K562 (cell line): ENCODE results near the gene CNRIP1. TPM values are rescaled to one million over a fixed set of nuclear protein-coding genes. Genes with fewer than 3 reads are reported as not detected.

ENCODE experiments used
- ATAC-seq: fragments of 200-7000 bp; cut with Tn5 transposase; 3 replicates; pipeline ENCODE4 v1.9.1; 2020; ENCODE audit warnings: moderate library complexity
- BruUV-seq: library from RNA; stranded (reverse); fragments of 400-500 nt; replicated peaks from 2 replicates; lab custom pipeline; 2021; lab: Mats Ljungman, UMichigan
- CTCF ChIA-PET: fragments of 300-600 bp; formaldehyde crosslinking; extraction: SDS; loops from one replicate; lab custom pipeline; 2021; ENCODE audit warnings: low intra/inter-chr PET ratio; lab: Yijun Ruan, JAX
- POLR2A ChIA-PET: fragments of 300-600, 350-650 bp; sonication (Branson Sonifier 250); formaldehyde crosslinking; extraction: SDS; loops from one replicate; lab custom pipeline; 2021; ENCODE audit warnings: antibody characterized with exemption, inconsistent platforms; lab: Yijun Ruan, JAX
- DNase-seq, 4 experiments: peaks; one replicate each; pipeline versions ENCODE4 v3.0.0 to v3.0.0-alpha.2; 2011 to 2018; ENCODE audit warnings: low spot score in 3 of 4, mixed read lengths in 3 of 4; ENCODE audit errors: extremely low read depth in 1 of 4
- FAIRE-seq: peaks from 2 replicates; lab custom pipeline; 2011; peaks lifted over from hg19 to GRCh38; lab: Jason Lieb, UNC
- H2AFZ ChIP-seq: 2 replicates; pipeline ENCODE4 v1.6.0; 2011; ENCODE audit warnings: low read depth, low read length, control low read depth, inconsistent platforms
- H3K27ac ChIP-seq: fragments of 200-600 bp; 3 replicates; pipeline ENCODE4 v1.8.0; 2011; ENCODE audit warnings: low read depth, mild to moderate bottlenecking, control low read depth, inconsistent platforms, low read length, moderate library complexity, mixed read lengths; ENCODE audit errors: extremely low read depth
- H3K27me3 ChIP-seq, 2 experiments: fragments of 300-600 bp in 1 of 2; 2 replicates in 1 of 2; 3 replicates in 1 of 2; pipeline versions ENCODE4 v1.6.0 to v1.8.0; 2011; ENCODE audit warnings: inconsistent platforms in 2 of 2, low read length in 2 of 2, mild to moderate bottlenecking in 1 of 2, mixed read lengths in 1 of 2, moderate library complexity in 1 of 2; ENCODE audit not compliant: control insufficient read depth in 2 of 2, insufficient read depth in 2 of 2
- H3K36me3 ChIP-seq: fragments of 300-600 bp; 3 replicates; pipeline ENCODE4 v1.8.0; 2011; ENCODE audit warnings: mild to moderate bottlenecking, low read length, inconsistent platforms; ENCODE audit not compliant: control insufficient read depth, insufficient read depth
- H3K4me1 ChIP-seq, 2 experiments: fragments of 200-600 bp in 1 of 2; replicated peaks in 1 of 2; 2 replicates in 1 of 2; 3 replicates in 1 of 2; pipeline versions ENCODE4 v1.5.1 to v1.8.0; 2011; ENCODE audit warnings: inconsistent platforms in 2 of 2, low read length in 2 of 2, mild to moderate bottlenecking in 1 of 2, mixed read lengths in 1 of 2, moderate library complexity in 1 of 2; ENCODE audit not compliant: control insufficient read depth in 2 of 2, insufficient read depth in 2 of 2
- H3K4me2 ChIP-seq: 2 replicates; pipeline ENCODE4 v1.6.1; 2011; ENCODE audit warnings: low read length, control low read depth, inconsistent platforms, mixed read lengths; ENCODE audit not compliant: insufficient read depth
- H3K4me3 ChIP-seq: fragments of 200-600 bp; sonication (generic), shearing (Covaris generic); 2 replicates; pipeline ENCODE4 v1.5.1; 2016; ENCODE audit warnings: control low read depth, inconsistent platforms
- H3K79me2 ChIP-seq: fragments of 200-600 bp; 3 replicates; pipeline ENCODE4 v1.8.0; 2011; ENCODE audit warnings: low read length, inconsistent platforms; ENCODE audit not compliant: control insufficient read depth, insufficient read depth
- H3K9ac ChIP-seq, 2 experiments: 2 replicates each; pipeline versions ENCODE4 v1.6.0 to v1.6.1; 2011; ENCODE audit warnings: low read depth in 2 of 2, low read length in 2 of 2, control low read depth in 1 of 2, inconsistent platforms in 1 of 2, mild to moderate bottlenecking in 1 of 2, mixed read lengths in 1 of 2; ENCODE audit not compliant: insufficient read depth in 1 of 2
- H3K9me1 ChIP-seq: one replicate; pipeline ENCODE4 v1.6.0; 2011; ENCODE audit warnings: inconsistent platforms, mild to moderate bottlenecking, low read length, moderate library complexity; ENCODE audit not compliant: control insufficient read depth, insufficient read depth
- H3K9me3 ChIP-seq: replicated peaks from 2 replicates; pipeline ENCODE4 v1.5.1; 2011; ENCODE audit warnings: low read depth, low read length, inconsistent platforms; ENCODE audit not compliant: control insufficient read depth, insufficient read depth
- H4K20me1 ChIP-seq: replicated peaks from 2 replicates; pipeline ENCODE4 v1.6.1; 2011; ENCODE audit warnings: low read length, inconsistent platforms, mixed read lengths; ENCODE audit not compliant: control insufficient read depth, insufficient read depth
- C11orf30 ChIP-seq: fragments of 450-650 bp; IDR thresholded peaks from 2 replicates; pipeline ENCODE4 v1.6.1; 2016; ENCODE audit warnings: low read depth, mild to moderate bottlenecking
- ETV5 ChIP-seq: sonication (generic); formaldehyde crosslinking; IDR thresholded peaks from 2 replicates; pipeline ENCODE4 v1.4.0; 2020; ENCODE audit warnings: low read depth, mild to moderate bottlenecking, missing genetic modification reagents
- MXI1 ChIP-seq: IDR thresholded peaks from 2 replicates; pipeline ENCODE4 v1.6.1; 2011; ENCODE audit warnings: low read depth, mild to moderate bottlenecking, improper control_type of control experiment, low read length
- NUFIP1 ChIP-seq: fragments of 450-650 bp; IDR thresholded peaks from 2 replicates; pipeline ENCODE4 v1.6.1; 2018; ENCODE audit not compliant: partially characterized antibody
- RAD21 ChIP-seq, 2 experiments: fragments of 250-450 bp in 1 of 2; fragments of 450-650 bp in 1 of 2; sonication (Bioruptor Pico) in 1 of 2; formaldehyde crosslinking in 1 of 2; IDR thresholded peaks in 1 of 2; conservative IDR thresholded peaks in 1 of 2; 2 replicates each; pipeline versions ENCODE4 v1.4.0 to v1.8.0; 2020 to 2022; ENCODE audit warnings: mild to moderate bottlenecking in 2 of 2, moderate library complexity in 1 of 2
- USF2 ChIP-seq: sonication (generic); formaldehyde crosslinking; IDR thresholded peaks from 2 replicates; pipeline ENCODE4 v1.5.0; 2020; ENCODE audit warnings: missing genetic modification reagents
- WGBS: fragments of 100-300 bp; shearing (Covaris generic); methylation state at CpG from one replicate; pipeline ENCODE4 v1.1.6; 2016; ENCODE audit warnings: low coverage, mixed read lengths; ENCODE audit not compliant: insufficient coverage; ENCODE audit errors: missing lambda C conversion rate; 5-methylcytosine and 5-hydroxymethylcytosine counted together
- in situ Hi-C: fragments of 300-500 bp; cut with MboI; formaldehyde crosslinking; loops from 4 replicates; pipeline ENCODE4 v1.15.0; 2018; ENCODE audit warnings: inconsistent platforms, mixed read lengths
- intact Hi-C: fragments of 100-400 bp; cut with micrococcal nuclease; formaldehyde crosslinking; loops from 2 replicates; pipeline ENCODE4 v1.14.2; 2022
- polyA plus RNA-seq, 8 experiments: library from polyadenylated mRNA; depleted of rRNA in 4 of 8; stranded (reverse) in 5 of 8; unstranded in 3 of 8; fragments of >200 nt; fragmentation: Nextera tagmentation in 2 of 8; fragmentation: Illumina TruSeq in 1 of 8; extraction: Ambion mirVana in 2 of 8; extraction: Trizol in 1 of 8; gene quantifications; 2 replicates each; pipeline versions ENCODE4 v1.2.1 to v1.2.3, GENCODE V29; 2011 to 2014; ENCODE audit warnings: inconsistent platforms in 1 of 8, missing spikeins in 1 of 8
- total RNA-seq, 7 experiments: library from RNA; depleted of rRNA in 6 of 7; stranded (reverse); fragments of >200 nt in 6 of 7; fragmentation: Illumina TruSeq in 2 of 7; extraction: Trizol in 2 of 7; gene quantifications; 2 replicates each; pipeline versions ENCODE4 v1.2.1 to v1.2.3, GENCODE V29; 2011 to 2021; ENCODE audit warnings: low replicate concordance in 1 of 7
- TF ChIP-seq, protein P1 (sequence below): sonication (generic); formaldehyde crosslinking; IDR thresholded peaks from 2 replicates; pipeline ENCODE4 v1.8.1; 2023; ENCODE audit warnings: mild to moderate bottlenecking, missing genetic modification reagents
- TF ChIP-seq, protein P2 (sequence below): fragments of 200-800 bp; sonication (Bioruptor generic); IDR thresholded peaks from 2 replicates; pipeline ENCODE4 v1.6.1; 2016; ENCODE audit warnings: missing genetic modification characterization, missing compliant biosample characterization
- TF ChIP-seq, protein P3 (sequence below): fragments of 250-450 bp; sonication (Bioruptor Pico); IDR thresholded peaks from 2 replicates; pipeline ENCODE4 v1.4.0; 2020; ENCODE audit warnings: borderline replicate concordance
- TF ChIP-seq, protein P4 (sequence below): fragments of 250-450 bp; sonication (Bioruptor Pico); IDR thresholded peaks from 2 replicates; pipeline ENCODE4 v1.9.0; 2021; ENCODE audit warnings: mild to moderate bottlenecking

Gene CNRIP1
- total and polyA plus RNA-seq, 9 of the 15 experiments (the other 6 are each of a cell fraction or from before 2014, with no cell fraction given), result 0.59 to 2.1 (median 1.5) TPM

- H2AFZ ChIP-seq, result peak overlapping the region; percentile 63
- WGBS, result under 1% methylated on average over 26 of the region's 41 CpGs
- H3K4me2 ChIP-seq, result peak overlapping the region; percentile 95
- H3K79me2 ChIP-seq, result peaks cover 81% of the 10 kb centered on the region
- in situ Hi-C loops, result no loop called here
- intact Hi-C loops, result loop anchor here (1.0 to 5.0 kb wide), 2 partner anchors 31 to 106 kb away; no protein-coding TSS in a partner anchor
- CTCF ChIA-PET, result no interaction called here
- peaks cover 37% of the 10 kb centered on the region for H4K20me1 ChIP-seq
- peak overlapping the region; percentile 75 for H3K4me3 ChIP-seq
- no peaks in the 10 kb centered on the region for H3K9me1 ChIP-seq
- POLR2A ChIA-PET, result interaction anchor here (1.0 to 1.6 kb wide), 3 partner anchors 12 to 101 kb away, joined by 3 to 6 read pairs (median 5); no protein-coding TSS in a partner anchor
- BruUV-seq, result no TSS peak
- DNase-seq (peak; percentile 61 to 88 (median 68)), ATAC-seq (peak; percentile 80), FAIRE-seq (peak; percentile 85)
- peak overlapping the region; percentile 93 to 98 for H3K9ac ChIP-seq
- H3K27me3 ChIP-seq, result no peaks in the 10 kb centered on the region
- H3K27ac ChIP-seq, result peak overlapping the region; percentile 97
- no peaks in the 10 kb centered on the region for H3K9me3 ChIP-seq
- peaks cover 23% of the 10 kb centered on the region for H3K36me3 ChIP-seq
- peaks cover 10 to 44% of the 10 kb centered on the region in 2 experiments; a peak in 4 of 5 replicates for H3K4me1 ChIP-seq
- no peak for TF ChIP-seq C11orf30
- TF ChIP-seq, protein P1, sequence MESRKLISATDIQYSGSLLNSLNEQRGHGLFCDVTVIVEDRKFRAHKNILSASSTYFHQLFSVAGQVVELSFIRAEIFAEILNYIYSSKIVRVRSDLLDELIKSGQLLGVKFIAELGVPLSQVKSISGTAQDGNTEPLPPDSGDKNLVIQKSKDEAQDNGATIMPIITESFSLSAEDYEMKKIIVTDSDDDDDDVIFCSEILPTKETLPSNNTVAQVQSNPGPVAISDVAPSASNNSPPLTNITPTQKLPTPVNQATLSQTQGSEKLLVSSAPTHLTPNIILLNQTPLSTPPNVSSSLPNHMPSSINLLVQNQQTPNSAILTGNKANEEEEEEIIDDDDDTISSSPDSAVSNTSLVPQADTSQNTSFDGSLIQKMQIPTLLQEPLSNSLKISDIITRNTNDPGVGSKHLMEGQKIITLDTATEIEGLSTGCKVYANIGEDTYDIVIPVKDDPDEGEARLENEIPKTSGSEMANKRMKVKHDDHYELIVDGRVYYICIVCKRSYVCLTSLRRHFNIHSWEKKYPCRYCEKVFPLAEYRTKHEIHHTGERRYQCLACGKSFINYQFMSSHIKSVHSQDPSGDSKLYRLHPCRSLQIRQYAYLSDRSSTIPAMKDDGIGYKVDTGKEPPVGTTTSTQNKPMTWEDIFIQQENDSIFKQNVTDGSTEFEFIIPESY (CRISPR knock-in tag), result no peak
- TF ChIP-seq, protein P2, sequence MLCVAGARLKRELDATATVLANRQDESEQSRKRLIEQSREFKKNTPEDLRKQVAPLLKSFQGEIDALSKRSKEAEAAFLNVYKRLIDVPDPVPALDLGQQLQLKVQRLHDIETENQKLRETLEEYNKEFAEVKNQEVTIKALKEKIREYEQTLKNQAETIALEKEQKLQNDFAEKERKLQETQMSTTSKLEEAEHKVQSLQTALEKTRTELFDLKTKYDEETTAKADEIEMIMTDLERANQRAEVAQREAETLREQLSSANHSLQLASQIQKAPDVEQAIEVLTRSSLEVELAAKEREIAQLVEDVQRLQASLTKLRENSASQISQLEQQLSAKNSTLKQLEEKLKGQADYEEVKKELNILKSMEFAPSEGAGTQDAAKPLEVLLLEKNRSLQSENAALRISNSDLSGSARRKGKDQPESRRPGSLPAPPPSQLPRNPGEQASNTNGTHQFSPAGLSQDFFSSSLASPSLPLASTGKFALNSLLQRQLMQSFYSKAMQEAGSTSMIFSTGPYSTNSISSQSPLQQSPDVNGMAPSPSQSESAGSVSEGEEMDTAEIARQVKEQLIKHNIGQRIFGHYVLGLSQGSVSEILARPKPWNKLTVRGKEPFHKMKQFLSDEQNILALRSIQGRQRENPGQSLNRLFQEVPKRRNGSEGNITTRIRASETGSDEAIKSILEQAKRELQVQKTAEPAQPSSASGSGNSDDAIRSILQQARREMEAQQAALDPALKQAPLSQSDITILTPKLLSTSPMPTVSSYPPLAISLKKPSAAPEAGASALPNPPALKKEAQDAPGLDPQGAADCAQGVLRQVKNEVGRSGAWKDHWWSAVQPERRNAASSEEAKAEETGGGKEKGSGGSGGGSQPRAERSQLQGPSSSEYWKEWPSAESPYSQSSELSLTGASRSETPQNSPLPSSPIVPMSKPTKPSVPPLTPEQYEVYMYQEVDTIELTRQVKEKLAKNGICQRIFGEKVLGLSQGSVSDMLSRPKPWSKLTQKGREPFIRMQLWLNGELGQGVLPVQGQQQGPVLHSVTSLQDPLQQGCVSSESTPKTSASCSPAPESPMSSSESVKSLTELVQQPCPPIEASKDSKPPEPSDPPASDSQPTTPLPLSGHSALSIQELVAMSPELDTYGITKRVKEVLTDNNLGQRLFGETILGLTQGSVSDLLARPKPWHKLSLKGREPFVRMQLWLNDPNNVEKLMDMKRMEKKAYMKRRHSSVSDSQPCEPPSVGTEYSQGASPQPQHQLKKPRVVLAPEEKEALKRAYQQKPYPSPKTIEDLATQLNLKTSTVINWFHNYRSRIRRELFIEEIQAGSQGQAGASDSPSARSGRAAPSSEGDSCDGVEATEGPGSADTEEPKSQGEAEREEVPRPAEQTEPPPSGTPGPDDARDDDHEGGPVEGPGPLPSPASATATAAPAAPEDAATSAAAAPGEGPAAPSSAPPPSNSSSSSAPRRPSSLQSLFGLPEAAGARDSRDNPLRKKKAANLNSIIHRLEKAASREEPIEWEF (CRISPR knock-in tag), result no peak
- peak; percentile 49 to 57 for TF ChIP-seq RAD21 (CRISPR knock-in tag; conservative IDR thresholded peaks at IDR 0.05 in 1 of 2, IDR thresholded peaks at IDR 0.05 in 1 of 2)
- 0 out of 2 replicates have a peak, but pooled peaks have one; percentile 15 for TF ChIP-seq MXI1
- TF ChIP-seq, protein P3, sequence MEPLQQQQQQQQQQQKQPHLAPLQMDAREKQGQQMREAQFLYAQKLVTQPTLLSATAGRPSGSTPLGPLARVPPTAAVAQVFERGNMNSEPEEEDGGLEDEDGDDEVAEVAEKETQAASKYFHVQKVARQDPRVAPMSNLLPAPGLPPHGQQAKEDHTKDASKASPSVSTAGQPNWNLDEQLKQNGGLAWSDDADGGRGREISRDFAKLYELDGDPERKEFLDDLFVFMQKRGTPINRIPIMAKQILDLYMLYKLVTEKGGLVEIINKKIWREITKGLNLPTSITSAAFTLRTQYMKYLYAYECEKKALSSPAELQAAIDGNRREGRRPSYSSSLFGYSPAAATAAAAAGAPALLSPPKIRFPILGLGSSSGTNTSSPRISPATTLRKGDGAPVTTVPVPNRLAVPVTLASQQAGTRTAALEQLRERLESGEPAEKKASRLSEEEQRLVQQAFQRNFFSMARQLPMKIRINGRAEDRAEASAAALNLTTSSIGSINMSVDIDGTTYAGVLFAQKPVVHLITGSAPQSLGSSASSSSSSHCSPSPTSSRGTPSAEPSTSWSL, result no peak
- TF ChIP-seq, protein P4, sequence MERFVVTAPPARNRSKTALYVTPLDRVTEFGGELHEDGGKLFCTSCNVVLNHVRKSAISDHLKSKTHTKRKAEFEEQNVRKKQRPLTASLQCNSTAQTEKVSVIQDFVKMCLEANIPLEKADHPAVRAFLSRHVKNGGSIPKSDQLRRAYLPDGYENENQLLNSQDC (CRISPR knock-in tag), result no peak
- no peak for TF ChIP-seq NUFIP1
- TF ChIP-seq USF2 (CRISPR knock-in tag), result no peak
- peak; percentile 10; the same call in 1 of the 2 replicates for TF ChIP-seq ETV5
These were observed 68.4 kb downstream of the CNRIP1 start for GRCh38 chr2:68251187-68251854.
